Activated CD4-positive, alpha-beta T cell treated with anti-CD3 and anti-CD28 coated beads for 24 hours (primary cell): ENCODE data around the gene UCK2.

Source experiments
- DNase-seq, 2 donors: peaks; one replicate each; pipeline ENCODE4 v3.0.0-alpha.2; 2020; ENCODE audit warnings: low read depth in 2 of 2

Gene UCK2

DNA sequence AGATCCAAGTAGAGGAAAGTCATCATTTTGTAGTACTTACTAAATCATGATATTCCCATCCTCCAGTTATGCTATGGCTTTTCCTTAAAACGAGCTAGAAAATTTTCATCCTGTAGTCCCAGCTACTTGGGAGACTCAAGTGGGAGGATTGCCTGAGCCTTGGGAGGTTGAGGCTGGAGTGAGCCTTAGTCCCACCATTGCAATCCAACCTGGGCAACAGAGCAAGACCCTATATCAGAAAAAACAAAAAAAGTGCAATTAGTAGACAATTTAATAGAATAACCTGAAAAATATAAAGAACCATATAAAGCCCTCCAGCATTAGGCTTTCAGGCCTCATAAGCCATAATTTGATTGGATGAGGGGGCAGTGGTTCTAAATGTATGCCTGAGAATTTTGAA lies 6.8 kb downstream of the UCK2 start:
- DNase-seq = no peak

DNA sequence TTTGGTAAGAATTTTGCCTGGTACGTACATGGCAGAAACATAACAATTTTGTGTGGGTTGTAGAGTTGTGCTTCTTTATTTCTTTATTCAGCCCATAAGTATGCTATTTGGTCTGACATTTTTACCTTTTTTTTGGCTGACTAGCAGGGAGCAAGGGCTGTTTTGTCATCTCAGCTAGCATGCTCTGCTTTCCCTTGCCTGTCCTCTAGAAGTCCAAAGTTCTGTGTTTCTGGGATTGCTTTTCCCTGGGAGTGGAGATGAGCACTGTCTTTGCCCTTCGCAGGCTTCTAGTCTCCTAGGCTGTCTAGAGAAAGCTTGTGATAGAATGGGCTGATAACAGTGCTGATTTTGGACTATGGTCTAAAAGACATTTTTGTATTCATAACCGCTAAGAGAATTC lies 7.5 kb downstream of the UCK2 start:
- DNase-seq = no peak

DNA sequence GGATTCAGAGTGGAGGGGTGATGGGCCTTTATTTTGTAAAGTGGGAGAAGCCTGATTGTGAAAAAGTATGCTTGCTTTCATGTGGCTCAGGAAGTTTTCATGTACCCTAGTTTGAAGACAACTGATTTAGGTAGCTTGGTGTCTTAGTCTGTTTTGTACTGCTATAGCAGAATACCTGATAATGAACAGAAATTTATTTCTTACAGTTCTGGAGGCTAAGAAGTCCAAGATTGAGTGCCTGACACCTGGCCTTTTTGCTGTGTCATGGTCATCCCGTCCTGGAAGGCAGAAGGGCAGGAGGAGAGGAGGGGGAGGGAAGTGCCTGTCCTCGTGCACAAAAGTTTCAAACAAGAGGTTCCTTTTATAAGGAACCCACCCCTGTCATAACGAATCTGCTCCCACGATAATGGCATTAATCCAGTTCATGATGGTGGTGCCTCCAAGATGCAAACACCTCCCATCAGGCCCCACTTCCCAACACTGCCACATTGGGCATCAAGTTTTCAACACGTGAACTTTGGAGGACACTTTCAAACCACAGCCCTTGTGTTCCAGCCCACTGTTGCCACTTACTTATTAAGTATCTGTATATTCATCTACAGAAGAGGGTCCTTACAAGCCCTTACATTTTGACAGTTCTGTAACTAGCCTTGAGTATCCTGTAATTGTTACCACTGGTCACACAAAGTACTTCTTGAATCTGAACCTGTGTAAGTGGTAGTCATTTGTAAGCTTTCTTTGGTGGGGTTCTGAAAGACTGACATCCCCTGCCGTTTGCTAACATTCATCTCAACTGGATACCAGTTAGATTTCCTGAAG lies 9.5 kb downstream of the UCK2 start:
- no peak for DNase-seq

DNA sequence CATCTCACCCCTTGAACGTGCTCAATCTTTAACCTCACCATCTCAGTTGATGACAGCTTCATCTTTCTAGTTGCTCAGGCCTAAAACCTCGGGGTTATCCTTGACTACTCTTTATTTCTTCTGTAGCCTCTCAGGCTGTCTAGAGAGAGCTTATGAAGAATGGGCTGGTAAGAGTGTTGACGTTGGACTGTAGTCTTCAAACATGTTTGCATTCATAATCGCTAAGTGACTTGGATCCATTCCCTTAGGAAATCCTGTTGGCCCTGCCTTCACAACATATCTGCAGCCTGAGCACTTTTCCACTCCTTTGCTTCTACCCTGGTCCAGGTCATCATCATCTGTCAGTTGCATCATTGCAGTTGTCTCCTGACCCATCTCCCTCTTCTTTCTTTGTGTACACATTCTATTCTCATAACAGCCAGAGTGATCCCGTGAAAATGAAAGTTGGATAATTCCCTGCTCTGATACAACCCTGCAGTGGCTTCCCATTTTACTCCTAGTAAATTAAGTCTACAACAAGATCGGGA lies 10.5 kb downstream of the UCK2 start:
- no peak for DNase-seq

DNA sequence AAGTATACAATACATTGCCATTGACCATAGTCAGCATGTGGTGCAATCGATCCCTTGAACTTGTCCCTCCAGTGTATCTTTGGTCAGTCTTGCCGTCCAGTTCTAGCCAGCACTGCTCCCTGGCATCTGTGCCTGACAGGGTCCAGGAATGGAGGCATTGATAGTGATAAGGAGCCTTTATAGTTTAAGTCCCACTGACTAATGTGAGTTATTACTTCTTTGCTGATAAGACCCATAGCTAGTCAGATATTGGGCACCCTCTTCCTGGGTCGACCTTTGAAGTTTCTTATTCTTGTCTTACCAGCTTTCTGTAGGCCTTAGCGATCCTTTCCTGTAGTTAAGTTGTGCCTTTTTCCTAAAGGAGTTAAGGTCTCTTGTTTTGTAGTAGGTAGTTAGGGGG lies 13.0 kb downstream of the UCK2 start:
- no peak for DNase-seq

DNA sequence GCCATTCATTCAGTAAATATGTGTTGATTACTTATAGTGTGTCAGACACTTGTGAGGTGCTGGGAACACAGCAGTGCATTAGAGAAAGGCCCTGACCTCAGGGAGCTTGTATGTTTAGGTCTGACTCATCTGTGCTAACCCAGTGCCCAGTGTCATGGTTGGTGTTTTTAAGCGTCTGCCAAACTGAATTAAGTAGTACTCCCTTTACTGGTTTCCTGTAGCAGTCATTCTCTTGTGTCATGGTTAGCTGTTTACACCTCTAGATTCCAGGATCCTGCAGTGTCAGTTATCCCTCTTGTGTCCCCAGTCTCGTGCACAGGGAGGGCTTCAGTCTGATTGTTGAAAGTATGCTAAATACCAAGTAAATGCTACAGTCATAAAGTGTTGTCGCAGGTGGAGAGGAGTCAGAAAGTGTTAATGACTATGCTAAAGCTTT lies 14.2 kb downstream of the UCK2 start:
- DNase-seq = no peak

DNA sequence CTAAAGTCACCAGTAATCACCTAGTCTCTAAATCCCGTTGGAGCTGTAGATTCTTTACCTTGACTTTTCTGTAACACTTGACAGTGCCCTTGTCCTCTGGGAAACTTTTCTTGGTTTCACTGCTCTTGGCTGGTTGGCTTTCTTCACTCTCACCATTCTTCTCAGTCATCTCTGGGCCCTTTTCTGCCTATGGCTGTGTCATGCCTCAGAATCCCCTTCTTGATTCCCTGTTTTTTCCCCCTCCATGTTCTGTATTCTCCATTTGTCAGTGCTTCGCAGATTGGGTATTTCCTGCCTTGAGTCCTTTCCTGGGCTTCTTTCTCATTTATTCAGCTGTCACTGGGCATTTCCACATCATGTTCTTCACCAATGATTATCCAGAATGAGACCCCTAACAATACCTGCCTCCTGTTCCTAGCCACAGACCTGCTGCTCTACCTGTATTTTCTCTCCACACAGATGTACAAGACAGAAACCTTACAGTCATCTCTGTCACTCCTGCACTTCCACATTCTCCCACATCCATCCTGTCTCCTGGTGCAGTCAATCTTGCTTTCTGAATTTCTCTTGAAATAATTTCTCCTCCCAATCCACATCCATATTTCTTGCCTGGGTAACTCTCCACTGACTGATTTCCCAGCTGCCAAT lies 14.7 kb downstream of the UCK2 start:
- DNase-seq = no peak

DNA sequence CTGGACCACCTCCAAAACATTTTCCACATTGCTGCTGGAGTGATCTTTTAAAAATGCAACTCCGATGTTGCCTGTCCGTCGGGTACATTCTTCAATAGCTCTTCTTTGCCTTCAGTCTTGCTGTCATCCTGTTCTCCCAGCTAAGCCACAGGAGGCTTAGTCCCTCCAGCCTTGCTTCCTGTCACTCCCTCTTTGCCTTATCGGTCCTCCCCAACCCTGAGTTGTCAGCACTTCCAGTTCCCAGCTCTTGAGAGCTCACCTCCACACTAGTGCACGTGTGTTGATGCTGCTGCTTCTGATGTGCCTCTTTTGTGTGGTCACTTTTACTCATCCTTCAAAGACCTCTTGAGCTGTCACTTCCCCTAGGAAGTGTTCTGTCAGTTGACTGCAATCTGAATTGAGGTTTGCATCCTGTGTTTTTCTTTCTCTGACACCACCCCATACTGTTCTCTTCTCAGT lies 15.3 kb downstream of the UCK2 start:
- DNase-seq = peak in 1 of 2 donors; percentile 2

DNA sequence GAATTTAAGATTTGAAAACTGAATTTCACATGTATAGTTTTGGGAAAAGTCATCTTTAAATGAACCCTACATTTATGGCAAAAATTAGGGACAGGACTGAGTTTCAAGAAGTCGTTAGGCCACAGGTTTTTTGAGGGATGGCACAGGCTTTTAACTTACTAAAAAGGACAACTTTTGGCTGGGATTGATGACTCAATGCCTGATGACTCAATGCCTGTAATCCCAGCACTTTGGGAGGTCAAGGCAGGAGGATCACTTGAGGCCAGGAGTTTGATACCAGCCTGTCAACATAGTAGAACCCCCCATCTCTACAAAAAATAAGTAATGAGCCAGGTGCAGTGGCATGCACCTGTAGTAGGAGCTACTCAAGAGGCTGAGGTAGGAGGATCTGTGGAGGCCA lies 15.9 kb downstream of the UCK2 start:
- no peak for DNase-seq

DNA sequence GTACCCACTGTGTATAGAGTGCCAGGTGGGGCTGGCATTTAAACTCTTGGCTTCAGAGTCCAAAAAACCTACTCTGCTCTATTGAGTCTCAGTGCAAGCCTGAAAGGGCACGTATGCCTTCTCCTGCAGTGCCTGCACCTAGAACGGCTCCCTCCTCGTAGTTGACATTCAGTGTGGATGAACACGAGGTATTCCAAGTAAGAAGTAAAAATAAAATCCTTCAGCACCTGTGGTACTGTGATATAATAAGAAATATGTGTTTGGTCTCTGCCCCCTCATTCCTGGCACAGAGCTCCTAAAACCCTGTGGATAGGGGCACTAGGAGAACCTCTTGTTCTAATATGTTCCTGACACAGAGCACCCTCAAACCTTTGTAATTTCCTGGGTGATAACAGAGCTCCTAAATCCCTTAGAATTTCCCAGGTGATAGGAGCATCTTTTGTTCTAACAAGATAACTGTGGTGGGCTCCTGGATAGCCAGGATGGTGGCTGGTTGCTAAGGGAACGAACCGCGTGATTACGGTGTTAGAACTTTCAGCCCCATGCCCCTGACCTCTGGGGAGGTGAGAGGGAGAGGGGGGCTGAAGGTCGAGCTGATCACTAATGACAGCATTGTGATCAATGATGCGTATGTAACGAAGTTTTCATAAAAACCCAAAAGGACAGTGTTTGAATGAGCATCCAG lies 16.8 kb downstream of the UCK2 start:
- no peak for DNase-seq

DNA sequence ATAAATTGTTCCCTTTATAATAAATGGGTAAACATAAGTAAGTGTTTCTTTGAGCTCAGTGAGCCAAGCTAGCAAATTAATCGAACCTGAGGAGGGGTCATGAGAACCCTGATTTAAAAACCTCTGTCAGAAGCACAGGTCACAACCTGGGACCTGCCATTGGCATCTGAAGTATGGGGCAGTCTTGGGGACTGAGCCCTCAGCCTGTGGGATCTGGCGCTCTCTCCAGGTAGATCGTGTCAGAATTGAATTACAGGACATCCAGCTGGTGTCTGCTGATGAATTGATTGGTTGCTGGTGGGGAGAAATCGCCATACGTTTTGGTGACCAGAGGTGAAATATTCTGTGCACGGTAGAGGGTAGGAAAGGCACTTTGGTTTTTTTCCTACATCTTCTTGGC lies 17.5 kb downstream of the UCK2 start:
- no peak for DNase-seq

DNA sequence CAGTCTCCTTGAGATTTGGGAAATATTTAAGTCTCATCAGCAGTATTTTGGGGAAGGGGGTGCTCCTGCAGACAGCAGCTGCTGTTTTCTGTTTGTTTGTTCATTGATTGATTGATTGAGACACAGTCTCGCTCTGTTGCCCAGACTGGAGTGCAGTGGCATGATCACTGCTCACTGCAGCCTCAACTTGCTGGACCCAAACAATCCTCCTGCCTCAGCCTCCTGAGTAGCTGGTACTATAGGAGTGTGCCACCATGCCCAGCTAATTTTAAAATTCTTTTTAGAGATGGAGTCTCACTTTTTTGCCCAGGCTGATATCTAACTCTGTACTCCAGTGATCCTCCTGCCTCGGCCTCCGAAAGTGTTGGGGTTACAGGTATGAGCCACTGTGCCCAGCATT lies 18.2 kb downstream of the UCK2 start:
- no peak for DNase-seq

DNA sequence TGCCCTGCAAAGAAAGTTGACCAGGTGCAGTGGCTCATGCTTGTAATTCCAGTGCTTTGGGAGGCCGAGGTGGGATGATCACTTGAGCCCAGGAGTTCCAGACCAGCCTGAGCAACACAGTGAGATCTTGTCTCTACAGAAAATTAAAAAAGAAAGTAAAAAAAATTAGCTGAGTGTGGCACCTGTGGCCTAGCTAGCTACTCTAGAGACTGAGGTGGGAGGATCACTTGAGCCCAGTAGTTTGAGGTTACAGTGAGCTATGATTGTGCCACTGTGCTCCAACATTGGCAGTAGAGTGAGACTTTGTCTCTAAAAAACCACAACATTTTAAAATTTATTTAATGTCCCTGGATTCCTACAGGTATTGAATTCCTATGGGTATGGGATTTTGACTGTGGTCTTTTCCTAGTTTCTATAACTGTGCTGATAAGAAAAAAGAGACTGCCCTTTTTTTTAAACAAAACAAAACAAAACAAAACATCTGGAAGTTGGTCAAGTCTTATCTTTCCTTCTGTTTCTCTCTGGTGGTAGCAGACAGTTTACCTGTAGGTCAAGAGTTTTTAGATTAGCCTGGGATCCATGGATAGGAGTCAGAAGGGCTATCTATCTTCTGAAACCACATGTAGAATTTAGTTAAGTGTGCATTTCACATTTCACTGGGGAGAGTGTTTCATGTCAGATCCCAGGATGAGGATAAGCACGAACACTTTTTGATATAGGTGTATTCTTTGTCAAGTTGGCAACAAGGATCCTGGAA lies 18.8 kb downstream of the UCK2 start:
- no peak for DNase-seq

DNA sequence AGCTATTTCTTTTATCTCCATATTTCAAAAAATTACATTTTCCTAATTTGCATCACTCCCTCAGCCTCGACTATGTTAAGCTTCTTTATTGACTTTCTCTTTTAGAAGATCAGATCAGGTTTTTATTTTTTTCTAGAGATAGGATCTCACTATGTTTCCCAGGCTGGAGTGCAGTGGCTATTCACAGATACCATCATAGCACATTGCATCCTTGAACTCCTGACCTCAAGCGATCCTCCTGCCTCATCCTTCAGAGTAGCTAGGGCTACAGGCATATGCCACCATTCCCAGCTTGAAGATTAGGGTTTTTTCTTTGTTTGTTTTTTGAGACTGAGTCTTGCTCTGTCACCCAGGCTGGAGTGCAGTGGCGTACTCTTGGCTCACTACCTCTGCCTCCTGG lies 20.1 kb downstream of the UCK2 start:
- DNase-seq = no peak

DNA sequence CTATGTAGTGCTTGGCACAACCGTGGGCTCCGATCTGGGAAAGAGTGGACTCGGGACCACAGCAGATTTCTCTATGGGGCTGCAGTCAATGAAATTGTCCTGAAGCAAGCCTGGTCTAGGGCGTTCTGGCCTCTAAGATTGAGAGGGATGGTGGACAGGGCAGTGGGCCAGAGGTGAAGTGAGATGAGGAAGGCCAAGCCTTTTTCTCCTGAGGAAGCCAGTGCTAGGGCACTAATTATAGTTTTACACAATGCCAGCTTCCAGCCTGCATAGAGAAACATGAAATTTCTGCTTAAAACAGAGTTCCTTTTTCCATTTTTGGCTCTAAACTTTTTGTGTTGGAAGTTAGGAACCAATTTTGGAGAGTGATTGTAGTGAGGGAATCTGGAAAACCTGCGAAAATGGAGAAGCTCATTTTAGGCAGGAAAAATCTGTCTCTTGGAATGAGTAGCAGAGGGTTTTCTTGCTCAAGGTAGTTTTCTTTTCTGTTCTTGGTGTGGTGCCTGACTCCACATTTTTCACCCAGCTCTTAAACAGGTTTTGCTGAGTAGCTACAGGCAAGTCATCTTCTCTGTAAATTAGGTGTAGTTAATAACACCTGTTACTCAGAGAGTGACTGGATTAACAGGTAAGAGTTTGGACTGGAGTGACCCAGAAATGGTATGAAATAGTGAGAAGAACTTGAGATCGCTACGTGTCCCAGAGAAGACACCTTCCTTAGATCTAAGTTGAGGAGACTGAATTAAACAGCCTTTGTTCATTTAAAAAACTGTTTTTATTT lies 22.1 kb downstream of the UCK2 start:
- DNase-seq = no peak

DNA sequence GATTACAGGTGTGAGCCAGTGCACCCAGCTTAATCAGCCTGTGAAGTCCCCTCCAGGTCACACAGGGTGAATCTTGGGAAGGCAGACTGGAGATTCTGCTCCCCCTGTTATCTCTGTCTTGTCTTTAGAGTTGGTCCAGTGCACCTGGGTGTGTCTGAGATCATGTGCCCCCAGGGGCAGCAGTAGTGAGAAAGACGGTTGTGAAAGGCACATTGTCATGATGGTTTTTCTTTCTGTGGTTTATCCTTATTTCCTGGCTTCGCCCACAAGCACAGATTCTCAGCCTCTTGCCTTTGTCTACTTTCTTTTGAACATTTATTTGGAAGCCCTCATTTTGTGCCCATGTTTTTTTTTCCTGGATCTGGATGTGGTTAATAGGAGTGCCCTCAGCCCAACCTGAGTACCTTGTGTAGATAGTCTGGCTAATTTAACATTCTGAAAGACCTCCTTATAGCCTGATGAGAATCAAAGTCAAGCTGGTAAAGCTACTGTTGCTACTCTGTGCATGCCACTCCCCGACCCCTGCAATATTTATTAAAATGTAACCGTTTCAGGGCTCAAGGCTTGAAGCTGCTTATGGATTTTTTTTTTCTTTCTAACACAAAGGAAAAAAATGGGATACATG lies 23.7 kb downstream of the UCK2 start:
- no peak for DNase-seq

DNA sequence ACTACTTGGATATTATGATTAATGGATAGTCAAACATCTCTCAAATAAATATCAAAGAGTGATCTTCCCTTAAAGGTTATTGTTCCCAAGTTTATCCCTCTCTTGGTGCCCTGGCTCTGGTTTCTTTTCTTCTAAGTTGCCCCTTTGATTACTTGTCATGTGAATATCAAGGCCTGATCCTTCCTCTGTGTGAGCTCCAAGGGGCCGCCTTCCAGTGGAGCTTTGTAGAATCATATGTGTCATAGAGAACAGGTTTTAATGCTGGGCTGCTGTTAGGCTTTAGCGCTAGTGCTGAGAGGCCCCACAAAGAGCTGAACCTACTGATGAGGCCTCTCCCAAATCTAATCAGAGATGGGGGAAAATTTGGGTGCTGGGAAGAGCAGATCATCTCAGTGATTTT lies 25.5 kb downstream of the UCK2 start:
- DNase-seq = no peak

DNA sequence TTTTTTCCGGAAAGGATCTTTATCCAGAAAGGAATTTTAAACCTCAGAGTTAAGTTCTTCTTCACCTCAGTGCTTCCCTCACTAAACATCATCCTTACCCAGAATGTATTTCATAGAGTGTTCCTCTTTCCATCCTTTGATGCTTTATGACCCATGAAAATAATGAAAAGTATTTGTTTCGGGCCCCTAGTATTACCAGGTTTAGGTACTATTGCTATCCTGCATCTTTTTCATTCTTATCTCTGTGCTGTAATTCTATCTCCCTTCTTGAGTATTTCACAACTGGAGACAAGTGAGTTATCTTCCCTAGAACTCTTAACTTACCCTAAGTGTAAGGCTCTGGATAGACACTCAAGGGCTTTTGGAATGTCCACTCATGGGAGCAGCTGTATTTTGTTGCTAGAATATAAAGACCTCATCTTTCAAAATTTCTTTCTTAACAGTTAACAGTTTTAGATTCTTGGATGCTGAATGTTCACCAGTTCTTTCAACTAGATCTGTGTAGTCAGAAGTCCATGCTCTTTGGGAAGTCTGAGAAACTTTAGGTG lies 26.2 kb downstream of the UCK2 start:
- no peak for DNase-seq

DNA sequence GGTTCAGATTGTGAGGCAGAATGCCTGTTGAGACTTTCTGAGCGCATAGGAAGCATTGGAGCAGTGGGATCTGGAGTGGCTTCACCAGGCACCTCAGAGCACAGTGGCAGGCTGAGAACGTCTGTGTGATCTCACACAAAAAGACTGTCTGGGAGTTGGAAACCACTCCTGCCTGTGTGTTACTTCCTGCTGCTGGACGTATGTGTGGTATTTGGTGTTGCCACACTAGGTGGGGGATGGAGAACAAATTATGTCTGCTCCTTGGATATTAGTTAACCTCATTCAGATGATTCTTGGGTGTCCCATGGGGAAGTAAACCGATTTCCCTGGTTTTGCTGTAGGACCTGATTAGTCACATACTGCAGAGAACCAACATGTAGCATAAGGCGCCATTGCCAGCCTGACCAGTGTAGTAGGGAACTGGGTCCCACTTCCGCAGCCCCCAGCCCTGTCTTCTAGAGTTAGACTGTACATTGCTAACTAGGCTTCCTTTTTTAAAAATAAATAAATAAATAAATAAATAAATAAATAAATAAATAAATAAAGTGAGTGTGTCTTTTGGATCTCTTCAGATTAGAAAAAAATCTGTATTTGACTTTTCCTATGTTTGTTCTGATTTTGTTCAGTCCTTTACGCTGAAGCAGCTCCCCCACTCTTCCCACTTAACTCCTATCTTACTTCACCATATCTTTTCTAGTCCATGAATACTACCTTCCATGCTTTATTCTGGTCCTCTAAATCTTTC lies 26.9 kb downstream of the UCK2 start:
- DNase-seq = no peak
